Breast epithelium (tissue), 4 donors: Measurements from ENCODE around the gene HKDC1. TPM values are rescaled to one million over a fixed set of nuclear protein-coding genes. Genes with fewer than 3 reads are reported as not detected.

Experiments
- DNase-seq, 2 donors: peaks; one replicate each; pipeline ENCODE4 v3.0.0-alpha.2; 2019; ENCODE audit warnings: low spot score in 2 of 2
- H3K27ac ChIP-seq, 2 donors: fragments of 200-600 bp; sonication (generic) in 1 of 2; one replicate each; pipeline ENCODE4 v1.5.1; 2016 to 2019; ENCODE audit warnings: mild to moderate bottlenecking in 1 of 2
- H3K27me3 ChIP-seq, 2 donors: fragments of 200-600 bp; sonication (generic) in 1 of 2; one replicate each; pipeline versions ENCODE4 v1.5.1 to v1.6.0; 2017 to 2019; ENCODE audit warnings: control low read depth in 1 of 2, mild to moderate bottlenecking in 1 of 2
- H3K36me3 ChIP-seq: fragments of 200-600 bp; one replicate; pipeline ENCODE4 v1.5.1; 2019
- H3K4me1 ChIP-seq, 2 donors: fragments of 200-600 bp; sonication (generic); one replicate each; pipeline ENCODE4 v1.5.1; 2016 to 2019; ENCODE audit warnings: control low read depth in 1 of 2
- H3K4me3 ChIP-seq, 3 donors: fragments of 200-600 bp; sonication (generic); 1 replicate in 2 of 3; 2 replicates in 1 of 3; pipeline ENCODE4 v1.5.1; 2016 to 2019; ENCODE audit warnings: mild to moderate bottlenecking in 3 of 3, moderate library complexity in 2 of 3
- H3K9me3 ChIP-seq, 2 donors: fragments of 200-600 bp; sonication (generic) in 1 of 2; one replicate each; pipeline ENCODE4 v1.5.1; 2016 to 2019; ENCODE audit warnings: control low read depth in 1 of 2
- CTCF ChIP-seq, 3 donors: fragments of 450-650 bp; IDR thresholded peaks; one replicate each; pipeline ENCODE4 v1.5.1; 2016 to 2017; ENCODE audit warnings: antibody characterized with exemption in 3 of 3, mild to moderate bottlenecking in 3 of 3, moderate library complexity in 3 of 3
- POLR2A ChIP-seq: fragments of 450-650 bp; IDR thresholded peaks from one replicate; pipeline ENCODE4 v1.6.1; 2016; ENCODE audit warnings: antibody characterized with exemption, mild to moderate bottlenecking, moderate library complexity
- POLR2AphosphoS5 ChIP-seq, 3 donors: sonication (generic); formaldehyde crosslinking; IDR thresholded peaks; one replicate each; pipeline ENCODE4 v1.6.1; 2017; ENCODE audit warnings: antibody characterized with exemption in 3 of 3
- intact Hi-C: fragments of 100-400 bp; cut with DNase I; formaldehyde crosslinking; loops from one replicate; pipeline ENCODE4 v1.15.1; 2023; ENCODE audit warnings: low total_unique reads
- total RNA-seq, 3 donors: library from RNA; depleted of rRNA; stranded (reverse); fragments of >200 nt; gene quantifications; one replicate each; pipeline ENCODE4 v1.1.0, GENCODE V29; 2016

The HKDC1 gene
- total RNA-seq, 3 donors from 2014 or later = 0.15 to 2.0 TPM; not detected in 1

- H3K36me3 ChIP-seq = no peaks in the 10 kb centered on the region
These were observed 19.1 kb upstream of the HKDC1 start for GRCh38 chr10:69201045-69201444.

GRCh38 chr10:69202332-69202731 is 17.8 kb upstream of the HKDC1 start:
- TF ChIP-seq CTCF (IDR thresholded peaks at IDR 0.05) (no peak), POLR2A (no peak), POLR2AphosphoS5 (IDR thresholded peaks at IDR 0.05) (no peak)

More at GRCh38 chr10:69201045-69201444, 19.1 kb upstream of the HKDC1 start:
- TF ChIP-seq POLR2AphosphoS5 (IDR thresholded peaks at IDR 0.05) = no peak
- TF ChIP-seq POLR2A = no peak
- TF ChIP-seq CTCF (IDR thresholded peaks at IDR 0.05) = no peak
- no peaks in the 10 kb centered on the region for H3K27me3 ChIP-seq
- intact Hi-C loops = loop anchor here (5.0 kb wide), 1 partner anchor 419 kb away; no protein-coding TSS in a partner anchor
- no peak overlapping the region for H3K27ac ChIP-seq
- H3K4me3 ChIP-seq = no peak overlapping the region
- no peak for DNase-seq
- H3K9me3 ChIP-seq = no peaks in the 10 kb centered on the region
- no peaks in the 10 kb centered on the region for H3K4me1 ChIP-seq

GRCh38 chr10:69208761-69209160 is 11.4 kb upstream of the HKDC1 start:
- no peaks in the 10 kb centered on the region for H3K4me1 ChIP-seq
- intact Hi-C loops = no loop called here
- H3K27ac ChIP-seq = no peak overlapping the region
- H3K36me3 ChIP-seq = peaks cover 6% of the 10 kb centered on the region
- no peak overlapping the region for H3K4me3 ChIP-seq
- no peaks in the 10 kb centered on the region for H3K9me3 ChIP-seq
- no peaks in the 10 kb centered on the region for H3K27me3 ChIP-seq
- DNase-seq = no peak
- TF ChIP-seq CTCF (IDR thresholded peaks at IDR 0.05) = no peak
- TF ChIP-seq POLR2AphosphoS5 (IDR thresholded peaks at IDR 0.05) = no peak
- TF ChIP-seq POLR2A = no peak

More at GRCh38 chr10:69202332-69202731, 17.8 kb upstream of the HKDC1 start:
- Histone ChIP-seq H3K27ac (no peak overlapping the region), H3K36me3 (no peaks in the 10 kb centered on the region), H3K27me3 (no peaks in the 10 kb centered on the region), H3K4me1 (no peaks in the 10 kb centered on the region), H3K9me3 (no peaks in the 10 kb centered on the region), H3K4me3 (no peak overlapping the region)
- intact Hi-C loops = loop anchor here (5.0 kb wide), 1 partner anchor 420 kb away; no protein-coding TSS in a partner anchor
- DNase-seq = no peak

GRCh38 chr10:69209787-69210484 is 10.2 kb upstream of the HKDC1 start:
- Histone ChIP-seq H3K27ac (no peak overlapping the region), H3K36me3 (peaks cover 6% of the 10 kb centered on the region), H3K4me1 (no peaks in the 10 kb centered on the region), H3K9me3 (no peaks in the 10 kb centered on the region), H3K27me3 (no peaks in the 10 kb centered on the region), H3K4me3 (no peak overlapping the region)
- no peak for TF ChIP-seq POLR2A
- TF ChIP-seq POLR2AphosphoS5 (IDR thresholded peaks at IDR 0.05) = no peak
- no peak for TF ChIP-seq CTCF (IDR thresholded peaks at IDR 0.05)
- intact Hi-C loops = no loop called here
- DNase-seq = no peak

GRCh38 chr10:69211104-69211503 is 9.0 kb upstream of the HKDC1 start:
- TF ChIP-seq CTCF (IDR thresholded peaks at IDR 0.05) (no peak), POLR2A (no peak), POLR2AphosphoS5 (IDR thresholded peaks at IDR 0.05) (no peak)
- intact Hi-C loops = no loop called here
- Histone ChIP-seq H3K27ac (no peak overlapping the region), H3K9me3 (no peaks in the 10 kb centered on the region), H3K27me3 (no peaks in the 10 kb centered on the region), H3K36me3 (peaks cover 6% of the 10 kb centered on the region), H3K4me3 (no peak overlapping the region), H3K4me1 (no peaks in the 10 kb centered on the region)
- DNase-seq = no peak
